Omental fat pad (tissue), 4 donors: ENCODE results near the gene MYO16. TPM values are rescaled to one million over a fixed set of nuclear protein-coding genes. Genes with fewer than 3 reads are reported as not detected.

Source experiments
- ATAC-seq: fragments of 150-250 bp; one replicate; pipeline ENCODE4 v1.9.1; 2016; ENCODE audit warnings: mild to moderate bottlenecking, moderate library complexity; ENCODE audit not compliant: low FRiP score
- DNase-seq: peaks from one replicate; pipeline ENCODE4 v3.0.0-alpha.2; 2019; ENCODE audit warnings: low spot score
- CTCF ChIP-seq, 3 donors: fragments of 450-650 bp; IDR thresholded peaks; one replicate each; pipeline ENCODE4 v1.5.1; 2016 to 2017; ENCODE audit warnings: antibody characterized with exemption in 3 of 3, mild to moderate bottlenecking in 3 of 3, moderate library complexity in 2 of 3
- total RNA-seq, 4 donors: library from RNA; depleted of rRNA; stranded (reverse); fragments of >200 nt; gene quantifications; one replicate each; pipeline ENCODE4 v1.1.0, GENCODE V29; 2016

The MYO16 gene
- total RNA-seq, 4 donors from 2014 or later = 0.48 to 1.9 (median 0.93) TPM; not detected in 1

GRCh38 chr13:108960006-108960405 is 330.6 kb downstream of the MYO16 start:
- no peak for TF ChIP-seq CTCF (IDR thresholded peaks at IDR 0.05)
- DNase-seq = no peak
- no peak for ATAC-seq

- peak in 2 of 3 donors; percentile 44 to 72 for TF ChIP-seq CTCF (IDR thresholded peaks at IDR 0.05)
- ATAC-seq = peak; percentile 29
- DNase-seq = no peak
Observed at GRCh38 chr13:108961542-108962125, 332.2 kb downstream of the MYO16 start.

DNA sequence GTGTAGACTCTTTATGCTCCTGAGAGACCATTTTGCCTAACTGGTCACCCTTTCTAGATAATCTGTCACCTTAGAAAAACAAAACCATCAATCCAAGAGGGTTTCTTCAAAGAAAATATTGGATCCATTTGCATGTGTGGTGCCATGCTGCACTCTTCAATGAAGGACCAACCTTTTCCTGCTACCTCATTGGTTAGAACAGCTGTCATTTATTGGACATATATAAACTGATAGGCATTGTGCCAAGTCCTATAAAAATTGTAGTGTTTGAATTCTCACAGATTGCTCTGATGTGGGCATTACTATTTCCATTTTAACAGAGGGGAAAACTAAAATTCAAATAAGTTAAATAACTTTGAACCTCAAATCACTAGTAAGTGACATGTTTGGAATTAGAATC is 333.2 kb downstream of the MYO16 start:
- DNase-seq (no peak), ATAC-seq (no peak)
- TF ChIP-seq CTCF (IDR thresholded peaks at IDR 0.05) = no peak

- ATAC-seq (no peak), DNase-seq (no peak)
- no peak for TF ChIP-seq CTCF (IDR thresholded peaks at IDR 0.05)
Observed at GRCh38 chr13:108963276-108963810, 333.9 kb downstream of the MYO16 start.

GRCh38 chr13:108963846-108964600 is 334.6 kb downstream of the MYO16 start:
- no peak for ATAC-seq
- no peak for DNase-seq
- no peak for TF ChIP-seq CTCF (IDR thresholded peaks at IDR 0.05)

DNA sequence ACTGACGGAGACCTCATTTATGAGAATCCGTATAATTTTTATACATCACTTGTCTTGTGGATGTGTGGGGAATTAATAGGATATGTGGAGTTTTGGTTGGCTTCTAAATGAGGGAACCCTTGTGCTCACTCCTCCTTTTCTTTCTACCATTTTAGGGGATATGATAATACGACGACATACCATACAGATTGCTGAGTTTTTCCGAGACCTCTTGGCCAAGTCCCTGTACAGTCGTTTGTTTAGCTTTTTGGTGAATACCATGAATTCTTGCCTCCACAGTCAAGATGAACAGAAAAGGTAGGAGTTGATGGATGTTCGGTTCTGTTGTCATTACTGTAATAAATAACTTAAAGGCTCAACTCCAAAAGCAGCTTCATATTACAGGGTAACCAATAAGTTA is 335.2 kb downstream of the MYO16 start:
- TF ChIP-seq CTCF (IDR thresholded peaks at IDR 0.05) = no peak
- no peak for ATAC-seq
- DNase-seq = no peak

GRCh38 chr13:108967371-108967770 is 338.0 kb downstream of the MYO16 start:
- DNase-seq (no peak), ATAC-seq (no peak)
- TF ChIP-seq CTCF (IDR thresholded peaks at IDR 0.05) = no peak
